ENCODE data around the gene PRRG2.
"Not testable (repeated sequence)": the region's sequence is repeated elsewhere in the genome, so short reads cannot be mapped to it uniquely, and the experiment has no call there.

PRRG2 gene

GRCh38 chr19:49596954-49597702, 16.0 kb downstream of the PRRG2 start:
- no peak for DNase-seq (ENCODE audit: low read depth, low spot score)
- H3K4me3 ChIP-seq (ENCODE audit: low read length) = no peak overlapping the region

DNA sequence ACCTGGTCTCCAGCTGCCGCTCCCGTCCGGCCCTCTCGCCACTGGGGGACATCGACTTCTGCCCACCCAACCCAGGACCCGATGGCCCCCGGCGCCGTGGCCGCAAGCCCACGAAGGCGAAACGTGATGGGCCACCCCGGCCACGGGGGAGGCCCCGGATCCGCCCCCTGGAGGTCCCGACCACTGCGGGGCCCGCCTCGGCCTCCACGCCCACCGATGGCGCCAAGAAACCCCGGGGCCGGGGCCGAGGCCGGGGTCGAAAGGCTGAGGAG, 16.5 kb downstream of the PRRG2 start:
- DNase-seq (ENCODE audit: low read depth, low spot score) = no peak
- H3K4me3 ChIP-seq (ENCODE audit: low read length) = no peak overlapping the region

GRCh38 chr19:49599378-49600295, 18.5 kb downstream of the PRRG2 start:
- H3K4me3 ChIP-seq (ENCODE audit: low read length) = no peak overlapping the region
- DNase-seq (ENCODE audit: low read depth, low spot score) = no peak

- no peak for DNase-seq (ENCODE audit: low read depth, low spot score)
- no peak overlapping the region for H3K4me3 ChIP-seq (ENCODE audit: low read length)
Measured at GRCh38 chr19:49601482-49602038, 20.4 kb downstream of the PRRG2 start.

DNA sequence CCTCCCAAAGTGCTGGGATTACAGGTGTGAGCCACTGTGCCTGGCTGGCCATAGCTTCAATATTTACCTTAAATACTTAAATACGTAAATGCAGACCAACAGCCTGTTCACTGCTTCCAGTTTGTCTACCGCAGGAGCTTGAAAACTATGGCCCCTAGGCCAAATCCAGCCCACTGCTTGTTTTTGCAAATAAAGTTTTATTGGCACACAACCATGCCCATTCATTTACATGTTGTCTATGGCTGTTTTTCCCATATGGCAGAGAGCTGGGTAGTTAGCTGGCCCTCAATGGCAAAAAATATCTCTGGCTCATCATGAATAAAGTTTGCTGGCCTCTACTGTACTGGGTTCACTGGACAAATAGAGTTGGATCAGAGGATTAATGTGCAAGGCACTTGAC, 21.7 kb downstream of the PRRG2 start:
- DNase-seq (ENCODE audit: low read depth, low spot score) = no peak

DNA sequence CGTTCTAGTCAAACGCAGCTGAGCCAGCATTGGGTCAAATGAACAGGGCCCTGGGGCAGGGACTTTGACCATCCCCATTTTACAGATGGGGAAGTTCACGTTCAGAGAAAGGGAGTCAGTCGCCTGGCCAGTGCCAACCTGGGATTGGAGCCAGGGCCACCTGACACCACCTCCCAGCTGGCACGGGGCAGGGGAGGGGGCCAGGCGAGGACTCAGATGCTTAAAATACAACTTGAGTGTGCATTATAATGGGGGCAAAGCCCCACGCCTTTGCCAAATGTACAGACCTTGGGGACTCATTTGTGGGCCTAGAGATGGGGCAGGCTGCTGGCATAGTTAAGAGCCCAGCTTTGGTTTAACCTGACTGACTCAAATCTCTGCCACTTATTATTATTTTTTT, 24.5 kb downstream of the PRRG2 start:
- DNase-seq (ENCODE audit: low read depth, low spot score) = no peak
- no peak overlapping the region for H3K4me3 ChIP-seq (ENCODE audit: low read length)

More for the DNA sequence above, 21.7 kb downstream of the PRRG2 start:
- no peak overlapping the region for H3K4me3 ChIP-seq (ENCODE audit: low read length)

GRCh38 chr19:49609499-49610092, 28.5 kb downstream of the PRRG2 start:
- no peak for DNase-seq (ENCODE audit: low read depth, low spot score)
- no peak overlapping the region for H3K4me3 ChIP-seq (ENCODE audit: low read length)

DNA sequence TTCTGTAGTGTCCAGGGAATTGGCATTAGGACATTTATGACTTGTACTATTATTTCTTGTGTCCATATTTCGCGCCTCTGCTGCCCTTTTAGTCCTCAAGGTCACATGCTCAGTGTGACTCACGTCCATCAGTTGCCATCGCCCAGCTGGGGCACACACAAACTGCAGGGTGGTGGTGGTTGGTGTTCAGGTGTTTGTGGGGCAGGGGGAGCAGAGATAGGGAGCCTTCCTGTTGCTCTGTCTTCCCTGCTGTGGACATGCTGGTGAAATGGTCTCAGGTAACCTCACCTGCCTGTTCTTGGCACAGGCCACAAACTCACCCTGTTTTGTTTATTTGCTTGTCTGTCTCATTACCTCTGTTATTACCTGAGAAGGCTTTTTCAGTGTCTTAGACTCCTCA, 32.3 kb downstream of the PRRG2 start:
- no peak overlapping the region for H3K4me3 ChIP-seq (ENCODE audit: low read length)
- DNase-seq (ENCODE audit: low read depth, low spot score) = no peak

DNA sequence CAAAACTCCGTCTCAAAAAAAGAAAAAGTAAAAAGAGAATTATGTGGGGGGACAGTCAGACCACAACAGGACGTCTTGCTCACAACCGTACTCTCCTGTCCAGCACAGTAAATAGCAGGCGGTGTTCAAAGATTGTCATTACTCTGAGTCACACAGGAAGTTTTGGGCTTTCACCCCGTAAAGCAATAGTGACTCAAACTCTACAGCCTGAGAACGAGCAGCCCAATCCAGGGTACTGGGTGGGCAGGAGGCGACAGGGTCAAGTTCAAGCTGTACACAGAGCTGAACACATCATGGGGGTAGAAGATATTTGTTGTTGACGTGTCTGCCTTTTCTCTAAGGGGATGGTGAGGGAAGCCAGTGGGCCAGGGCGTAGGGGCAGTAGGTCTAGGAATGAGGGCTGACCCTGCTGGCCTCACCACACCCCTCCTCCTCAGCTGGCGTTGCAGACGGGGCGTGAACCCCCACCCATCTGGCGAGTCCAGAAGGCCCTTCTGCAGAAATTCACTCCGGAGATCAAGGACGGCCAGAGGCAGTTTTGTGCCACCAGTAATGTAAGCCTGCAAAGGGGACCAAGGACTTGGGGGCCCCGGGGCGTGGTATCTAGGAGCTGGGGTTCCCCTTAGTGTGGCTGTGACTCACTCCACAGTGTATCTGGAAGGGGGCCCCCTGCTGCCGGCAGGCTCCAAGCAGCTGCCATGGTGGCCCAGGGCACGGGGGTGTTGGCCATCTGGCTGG, 33.1 kb downstream of the PRRG2 start:
- no peak overlapping the region for H3K4me3 ChIP-seq (ENCODE audit: low read length)
- no peak for DNase-seq (ENCODE audit: low read depth, low spot score)

DNA sequence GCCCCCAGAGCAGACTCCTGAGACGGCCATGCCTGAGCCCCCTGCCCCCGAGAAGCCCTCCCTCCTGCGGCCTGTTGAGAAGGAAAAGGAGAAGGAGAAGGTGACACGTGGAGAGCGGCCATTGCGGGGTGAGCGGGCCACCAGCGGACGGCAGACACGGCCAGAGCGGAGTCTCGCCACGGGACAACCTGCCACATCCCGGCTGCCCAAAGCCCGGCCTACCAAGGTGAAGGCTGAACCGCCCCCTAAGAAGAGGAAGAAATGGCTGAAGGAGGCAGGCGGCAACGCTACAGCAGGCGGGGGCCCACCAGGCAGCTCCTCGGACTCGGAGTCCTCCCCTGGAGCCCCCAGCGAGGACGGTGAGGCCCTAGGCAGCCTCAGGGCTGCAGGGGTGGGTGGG, 34.7 kb downstream of the PRRG2 start:
- no peak overlapping the region for H3K4me3 ChIP-seq (ENCODE audit: low read length)
- DNase-seq (ENCODE audit: low read depth, low spot score) = no peak

GRCh38 chr19:49616532-49616931, 35.4 kb downstream of the PRRG2 start:
- DNase-seq (ENCODE audit: low read depth, low spot score) = no peak
- H3K4me3 ChIP-seq (ENCODE audit: low read length) = no peak overlapping the region

DNA sequence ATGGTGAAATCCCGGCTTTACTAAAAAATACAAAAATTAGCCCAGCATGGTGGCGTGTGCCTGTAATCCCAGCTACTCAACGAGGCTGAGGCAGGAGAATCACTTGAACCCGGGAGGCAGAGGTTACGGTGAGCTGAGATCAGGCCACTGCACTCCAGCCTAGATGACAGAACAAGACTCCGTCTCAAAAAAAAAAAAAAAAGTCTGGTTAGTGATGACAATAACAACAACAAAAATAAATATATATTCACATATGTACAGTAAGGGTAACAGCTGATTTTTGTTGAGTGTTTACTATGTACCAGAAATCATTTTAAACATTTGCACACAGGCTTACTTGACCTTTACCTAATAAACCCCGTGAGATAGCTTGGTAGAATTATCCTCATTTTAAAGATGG, 35.8 kb downstream of the PRRG2 start:
- DNase-seq (ENCODE audit: low read depth, low spot score) = no peak
- no peak overlapping the region for H3K4me3 ChIP-seq (ENCODE audit: low read length)

- DNase-seq (ENCODE audit: low read depth, low spot score); H3K4me3 ChIP-seq (ENCODE audit: low read length): not testable (repeated sequence)
Measured at GRCh38 chr19:49617860-49618259, 36.7 kb downstream of the PRRG2 start.

DNA sequence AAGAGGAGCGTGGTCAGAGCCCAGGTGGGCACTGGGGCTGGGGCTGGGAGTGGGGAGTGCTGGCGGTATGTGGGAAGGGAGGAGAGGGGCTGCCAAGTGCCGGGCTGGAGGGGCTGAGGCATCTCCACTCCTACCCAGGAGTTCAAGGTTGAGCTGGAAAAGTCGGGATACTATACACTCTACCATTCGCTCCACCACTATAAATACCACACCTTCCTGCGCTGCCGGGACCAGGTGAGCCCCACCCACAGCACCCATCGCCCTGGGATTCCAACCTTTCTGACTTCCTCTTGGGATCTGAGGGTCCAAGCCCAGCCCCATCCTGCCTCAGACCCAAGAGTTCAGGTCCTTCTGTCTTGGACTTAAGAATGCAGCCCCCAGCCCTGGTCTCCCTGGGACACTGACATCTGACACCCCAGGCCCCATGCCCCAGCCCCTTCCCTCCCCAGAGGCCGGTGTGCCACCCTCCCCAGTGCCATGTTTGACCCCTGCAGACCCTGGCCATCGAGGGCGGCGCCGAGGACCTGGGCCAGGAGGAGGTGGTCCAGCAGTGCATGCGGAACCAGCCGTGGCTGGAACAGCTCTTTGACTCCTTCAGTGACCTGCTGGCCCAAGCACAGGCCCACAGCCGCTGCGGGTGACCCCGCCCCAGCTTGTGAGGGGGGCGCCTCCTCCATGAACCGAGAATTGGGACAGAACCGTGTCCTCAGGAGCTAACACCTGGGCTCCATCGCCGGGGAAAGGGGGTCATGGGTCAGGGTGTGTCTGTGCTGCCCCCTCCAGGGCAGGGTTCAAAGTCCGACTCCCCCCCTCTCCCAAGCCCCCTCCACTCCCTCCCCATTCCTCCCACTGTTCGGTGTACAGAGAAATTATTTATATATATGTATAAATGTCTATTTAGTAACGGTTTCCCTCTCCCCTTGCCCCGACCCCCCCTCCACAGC, 44.1 kb downstream of the PRRG2 start:
- H3K4me3 ChIP-seq (ENCODE audit: low read length) = no peak overlapping the region
- no peak for DNase-seq (ENCODE audit: low read depth, low spot score)

- no peak overlapping the region for H3K4me3 ChIP-seq (ENCODE audit: low read length)
- DNase-seq (ENCODE audit: low read depth, low spot score) = no peak
Measured at GRCh38 chr19:49626226-49626625, 45.1 kb downstream of the PRRG2 start.

DNA sequence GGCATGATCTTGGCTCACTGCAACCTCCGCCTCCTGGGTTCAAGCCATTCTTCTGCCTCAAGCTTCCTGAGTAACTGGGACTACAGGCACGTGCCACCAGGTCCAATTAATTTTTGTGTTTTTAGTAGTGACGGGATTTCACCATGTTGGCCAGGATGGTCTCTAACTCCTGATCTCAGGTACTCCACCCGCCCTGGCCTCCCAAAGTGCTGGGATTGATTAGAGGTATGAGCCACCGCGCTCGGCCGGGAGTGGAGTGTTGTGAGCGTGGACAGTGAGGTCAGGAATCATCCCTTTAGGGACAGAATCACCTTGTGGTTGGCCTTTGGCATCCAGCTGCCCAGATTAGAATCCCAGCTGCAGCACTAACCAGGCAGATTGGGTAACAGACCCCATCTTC, 48.5 kb downstream of the PRRG2 start:
- no peak for DNase-seq (ENCODE audit: low read depth, low spot score)

DNA sequence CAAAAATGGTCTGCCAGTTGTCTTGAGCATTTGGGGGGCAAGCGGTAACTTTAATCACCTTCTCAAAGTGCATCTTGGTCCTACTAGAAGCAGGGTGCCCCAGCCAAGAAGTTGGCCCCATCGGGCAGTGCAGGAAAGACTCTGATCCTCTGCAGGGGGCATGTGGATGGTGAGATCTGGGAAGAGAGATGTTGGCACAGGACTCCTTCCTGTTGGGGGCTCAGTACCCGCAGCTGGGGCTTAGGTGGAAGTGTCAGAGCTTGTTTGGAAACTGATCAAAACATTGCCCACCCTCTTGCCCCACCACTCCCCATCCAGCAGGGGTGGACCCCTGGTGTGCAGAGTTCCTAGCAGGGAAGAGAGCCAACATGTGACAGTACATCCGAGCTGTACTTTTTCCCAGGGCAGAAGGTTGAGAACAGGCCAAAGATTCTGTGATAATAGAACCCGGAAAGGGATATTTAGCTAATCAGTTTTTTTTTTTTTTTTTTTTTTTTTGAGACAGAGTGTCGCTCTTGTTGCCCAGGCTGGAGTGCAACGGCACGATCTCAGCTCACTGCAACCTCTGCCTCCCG, 50.0 kb downstream of the PRRG2 start:
- DNase-seq (ENCODE audit: low read depth, low spot score) = no peak
- H3K4me3 ChIP-seq (ENCODE audit: low read length) = no peak overlapping the region

More for the DNA sequence above, 48.5 kb downstream of the PRRG2 start:
- H3K4me3 ChIP-seq (ENCODE audit: low read length) = no peak overlapping the region

DNA sequence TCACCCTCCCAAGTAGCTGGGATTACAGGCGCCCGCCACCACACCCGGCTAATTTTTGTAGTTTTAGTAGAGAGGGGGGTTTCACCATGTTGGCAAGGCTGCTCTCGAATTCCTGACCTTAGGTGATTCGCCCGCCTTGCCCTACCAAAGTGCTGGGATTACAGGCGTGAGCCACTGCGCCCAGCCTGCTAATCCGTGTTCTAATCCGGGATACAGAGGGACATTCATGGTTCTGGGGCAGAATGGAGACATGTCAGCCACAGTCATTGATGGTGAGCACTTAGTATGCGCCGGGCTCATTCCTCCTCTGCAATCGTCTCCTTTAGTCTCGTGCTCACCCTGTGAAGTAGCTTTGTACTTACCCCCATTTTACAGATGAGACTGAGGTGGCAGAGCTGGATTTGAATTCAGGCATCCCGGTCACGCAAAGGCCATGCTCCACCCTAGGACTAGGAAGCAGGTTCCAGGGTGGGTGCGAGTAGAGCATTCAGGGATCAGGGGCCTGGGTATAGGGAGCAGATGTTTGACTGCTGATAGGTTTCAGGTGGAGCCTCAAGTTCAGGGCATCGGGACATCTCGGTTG, 50.6 kb downstream of the PRRG2 start:
- no peak overlapping the region for H3K4me3 ChIP-seq (ENCODE audit: low read length)

More for the DNA sequence above, 50.6 kb downstream of the PRRG2 start:
- DNase-seq (ENCODE audit: low read depth, low spot score) = no peak
